Hindlimb muscle (tissue), 1 donor: ENCODE measurements around the gene EFHC1. TPM values are rescaled to one million over a fixed set of nuclear protein-coding genes. Genes with fewer than 3 reads are reported as not detected.
"Not testable (repeated sequence)": the region's sequence is repeated elsewhere in the genome, so short reads cannot be mapped to it uniquely, and the experiment has no call there.

ENCODE experiments used
- DNase-seq: peaks from one replicate; pipeline ENCODE4 v3.0.0-alpha.2; 2013
- polyA plus RNA-seq: library from polyadenylated mRNA; unstranded; fragments of 120-200 nt; gene quantifications from one replicate; pipeline ENCODE4 v1.2.1, GENCODE V29; 2013; ENCODE audit not compliant: insufficient read length

EFHC1 gene
- polyA plus RNA-seq, 1 donor = 18.5 TPM

DNA sequence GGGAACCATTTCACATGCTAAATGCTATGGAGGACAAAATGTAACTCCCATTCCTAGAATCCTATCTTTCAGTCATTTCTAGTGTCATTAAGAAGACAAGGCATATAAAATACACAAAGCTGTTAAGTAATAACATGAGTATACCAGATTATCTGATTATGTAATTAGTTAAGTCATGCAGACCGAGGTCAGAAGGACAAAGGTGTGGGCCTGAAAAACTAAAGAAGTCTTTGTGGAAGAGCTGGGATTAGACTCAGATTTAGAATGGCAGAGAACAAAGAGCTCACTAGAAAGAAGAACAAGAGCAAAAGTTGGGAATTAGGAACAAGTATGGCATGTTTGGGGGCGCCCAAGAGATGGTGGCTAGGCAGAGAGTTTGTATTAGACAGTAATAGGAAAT, 37.0 kb downstream of the EFHC1 start:
- DNase-seq = no peak

GRCh38 chr6:52461194-52461593, 41.1 kb downstream of the EFHC1 start:
- DNase-seq = not testable (repeated sequence)

- DNase-seq = no peak
Measured at GRCh38 chr6:52474173-52474572, 54.0 kb downstream of the EFHC1 start.

DNA sequence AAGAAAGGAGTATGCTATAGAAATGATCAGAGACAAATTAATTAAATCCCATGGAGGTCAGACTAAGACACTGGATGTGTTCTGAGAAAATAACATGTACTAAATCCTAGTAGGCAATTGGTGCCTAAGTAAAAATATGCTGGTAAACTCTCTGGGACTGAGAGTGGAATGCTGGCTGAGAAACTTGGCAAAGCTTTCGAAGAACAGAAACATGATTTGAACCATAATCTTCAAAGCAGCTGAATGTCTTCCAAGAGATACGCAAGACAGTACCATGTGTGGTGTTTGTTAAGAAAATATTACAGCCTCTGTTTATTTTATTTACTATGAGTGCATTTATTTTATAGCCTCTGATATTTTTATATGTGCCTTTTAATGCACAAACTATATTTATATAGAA, 55.2 kb downstream of the EFHC1 start:
- DNase-seq = no peak

DNA sequence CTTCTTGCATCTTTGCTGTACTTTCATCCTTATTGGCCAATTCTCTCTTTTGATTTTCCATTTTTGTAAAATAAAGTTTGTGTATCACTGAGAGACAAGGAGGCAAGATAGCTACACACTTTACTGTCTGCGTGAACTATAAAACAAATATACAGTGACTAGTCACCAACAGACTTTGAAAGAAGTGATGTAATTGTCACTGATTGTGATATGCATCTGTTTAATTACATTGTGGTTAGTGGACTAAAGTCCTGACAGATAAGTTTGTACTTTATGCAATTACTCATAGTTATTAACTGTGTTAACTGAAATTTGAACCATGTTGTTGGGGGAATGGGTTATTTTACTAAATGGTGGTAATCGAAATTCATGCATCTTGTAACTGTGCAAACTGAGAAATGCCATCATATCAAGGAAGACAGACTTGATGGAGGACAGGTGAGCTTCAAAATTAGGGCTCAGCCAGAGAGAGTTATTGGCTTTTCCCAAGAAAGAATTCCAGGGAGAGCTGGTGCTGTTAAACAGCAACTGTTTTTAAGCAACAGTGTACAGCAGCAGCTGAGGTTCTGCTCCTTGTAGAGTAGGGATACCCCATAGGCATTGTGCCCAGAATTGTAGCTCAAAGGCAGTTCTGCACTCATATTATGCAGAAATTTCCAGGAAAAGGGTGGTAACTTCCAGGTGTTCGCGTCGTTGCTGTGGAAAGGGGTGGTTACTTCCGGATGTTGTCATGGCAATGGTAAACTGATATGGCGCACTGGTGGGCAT, 62.9 kb downstream of the EFHC1 start:
- no peak for DNase-seq

DNA sequence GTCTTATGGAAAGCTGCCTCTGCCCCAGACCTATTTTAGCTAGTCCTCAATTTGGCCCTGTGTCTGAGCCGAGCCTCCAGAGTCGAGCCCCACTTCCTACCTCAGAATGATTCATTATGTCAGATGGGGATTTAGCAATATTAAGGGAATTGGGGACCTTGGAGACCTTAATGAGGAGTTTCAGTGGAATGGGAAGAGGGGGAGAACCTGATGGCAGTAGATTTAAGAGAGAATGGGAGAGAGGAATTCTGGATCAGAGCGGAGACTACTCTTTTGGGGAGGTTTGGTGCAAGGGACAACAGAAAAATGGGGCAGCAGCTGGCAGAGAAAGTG, 63.5 kb downstream of the EFHC1 start:
- DNase-seq = no peak

- DNase-seq = no peak
Measured at GRCh38 chr6:52489881-52490280, 69.7 kb downstream of the EFHC1 start.

DNA sequence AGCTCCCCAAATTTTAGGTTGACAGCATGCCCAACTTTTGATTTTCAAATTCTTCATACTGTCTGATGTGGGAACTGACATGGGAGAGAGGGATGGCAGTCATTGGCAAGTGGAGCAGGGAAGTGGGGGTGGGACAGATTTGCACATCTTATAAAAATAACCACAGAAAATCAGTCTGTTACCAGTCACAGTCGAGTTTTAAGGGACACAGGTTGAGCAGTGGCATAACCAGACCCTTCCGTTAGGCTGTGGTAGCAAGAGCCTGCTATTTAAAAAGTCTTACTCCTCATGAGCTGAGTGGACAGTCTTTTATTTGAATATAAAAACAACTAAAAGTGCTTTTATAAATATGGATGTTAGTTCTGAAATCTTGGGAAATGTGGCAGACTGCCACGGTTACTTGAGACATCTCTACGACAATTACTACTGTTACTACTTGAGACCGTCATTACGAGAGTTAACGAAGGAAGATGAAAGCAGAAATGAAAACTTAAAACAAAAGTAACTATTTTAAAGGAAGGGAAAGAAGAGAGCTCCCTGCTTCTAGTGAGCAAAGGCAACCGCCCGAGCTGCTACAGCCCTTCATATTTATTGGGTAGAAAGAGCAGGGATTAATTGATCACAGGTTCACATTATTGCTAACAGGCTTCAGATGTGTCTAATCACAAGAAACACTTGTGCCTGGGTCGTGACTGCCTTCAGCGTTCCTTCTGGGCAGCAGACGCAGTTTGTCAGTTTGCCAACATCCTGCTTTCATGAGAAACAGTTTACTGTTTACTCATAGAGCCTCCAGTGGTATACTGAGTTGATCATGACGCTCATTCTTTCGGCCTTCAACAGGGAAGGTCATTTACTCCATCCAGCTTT, 71.3 kb downstream of the EFHC1 start:
- DNase-seq = no peak

GRCh38 chr6:52493669-52494068, 73.5 kb downstream of the EFHC1 start:
- no peak for DNase-seq

DNA sequence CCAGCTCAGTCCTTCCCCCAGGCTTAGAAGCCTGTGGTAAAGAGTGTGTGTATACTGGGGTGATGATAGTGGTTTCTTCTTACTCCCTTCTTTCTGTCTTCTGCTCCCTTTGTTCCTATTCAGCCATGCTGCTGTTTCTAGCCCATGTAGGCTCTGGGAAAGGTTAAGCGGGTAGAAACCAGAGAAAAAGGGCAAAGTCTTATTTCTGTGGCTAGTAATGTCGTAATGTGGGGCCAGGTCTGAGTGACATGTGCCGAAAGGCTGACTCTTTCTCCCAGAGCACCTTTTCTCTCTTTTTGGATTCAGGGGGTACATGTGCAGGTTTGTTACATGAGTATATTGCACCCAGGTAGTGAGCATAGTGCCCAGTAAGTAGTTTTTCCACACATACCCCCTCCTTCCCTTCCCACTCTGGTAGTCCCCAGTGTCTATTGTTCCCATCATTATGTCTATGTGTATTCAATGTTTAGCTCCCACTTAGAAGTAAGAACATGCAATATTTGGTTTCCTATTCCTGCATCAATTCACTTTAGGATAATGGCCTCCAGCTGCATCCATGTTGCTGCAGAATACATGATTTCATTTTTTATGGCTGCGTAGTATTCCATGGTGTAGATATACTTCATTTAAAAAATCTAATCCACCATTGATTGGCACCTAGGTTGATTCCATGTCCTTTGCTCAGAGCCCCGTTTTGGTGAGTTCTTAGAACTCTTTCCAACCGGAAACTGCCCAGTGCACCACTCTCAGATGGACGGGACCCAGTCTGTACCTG, 74.3 kb downstream of the EFHC1 start:
- DNase-seq = no peak

DNA sequence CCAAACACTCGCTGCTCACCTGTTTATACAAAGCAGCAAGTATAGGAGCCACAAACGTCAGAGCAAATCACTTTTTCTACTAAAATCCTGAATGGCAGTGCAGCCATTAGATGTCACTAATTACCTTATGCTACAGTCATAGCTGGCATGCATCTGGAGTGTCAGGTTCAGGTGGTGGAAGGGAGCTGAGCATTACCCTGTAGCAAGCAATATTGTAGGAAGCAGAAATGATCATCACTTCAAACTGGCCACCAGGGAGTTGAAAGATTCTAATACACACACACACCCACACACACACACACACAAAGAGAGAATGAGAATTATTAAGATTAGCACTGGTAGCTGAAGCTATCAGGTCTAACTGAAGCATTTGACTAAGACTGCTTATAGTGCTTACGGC, 75.8 kb downstream of the EFHC1 start:
- no peak for DNase-seq

DNA sequence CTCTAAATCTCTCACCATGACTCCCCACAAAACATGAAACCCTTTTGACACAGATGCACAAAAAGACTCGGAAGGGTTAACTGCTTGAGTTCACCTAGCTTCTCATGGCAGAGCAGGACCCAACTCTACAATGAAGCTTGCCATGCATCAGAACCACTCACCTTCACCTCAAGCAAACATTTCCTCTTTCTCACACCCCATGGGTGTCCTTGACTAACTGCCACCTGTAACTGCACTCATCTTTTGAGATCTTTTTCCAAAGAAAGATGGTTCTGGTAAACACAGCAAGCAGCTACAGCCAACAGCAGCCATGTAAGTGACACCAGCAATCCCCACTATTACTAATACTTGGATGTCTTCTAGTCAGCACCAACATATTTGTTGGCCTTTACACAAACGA, 76.5 kb downstream of the EFHC1 start:
- no peak for DNase-seq

DNA sequence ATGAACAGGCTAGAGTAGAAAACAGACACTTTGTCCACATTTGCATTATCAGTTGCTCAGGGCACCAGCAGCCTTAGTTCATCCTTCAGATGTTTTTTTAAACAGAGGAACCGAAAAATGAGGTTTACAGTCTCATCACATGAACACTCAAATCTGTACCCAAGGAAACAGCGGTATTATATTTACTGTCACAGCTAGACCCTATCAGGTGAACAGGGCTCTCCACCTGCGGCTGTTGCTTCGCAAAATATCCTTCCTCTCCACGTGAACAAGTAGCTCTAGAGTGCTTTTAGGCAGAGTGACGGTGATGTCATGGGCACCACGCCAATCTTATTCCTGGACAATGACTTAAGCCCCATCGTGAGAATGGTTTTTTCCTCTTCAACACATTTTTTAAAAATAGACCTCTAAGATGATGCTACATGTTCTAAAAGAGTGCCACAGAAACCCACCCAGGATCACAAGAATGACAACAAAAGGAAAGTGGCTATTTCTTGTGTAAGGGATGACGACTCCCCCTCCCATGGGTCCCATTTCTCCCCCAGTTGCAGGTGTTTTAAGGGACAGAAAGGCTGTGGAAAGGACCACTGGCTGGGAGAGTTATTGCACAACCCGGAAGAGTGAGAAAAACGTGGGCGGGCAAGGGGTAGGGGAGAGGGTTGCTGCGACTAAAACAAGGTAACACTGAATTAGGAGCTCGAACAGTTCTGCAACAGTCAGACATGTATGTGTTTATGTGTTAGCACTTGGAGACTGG, 77.7 kb downstream of the EFHC1 start:
- DNase-seq = no peak

GRCh38 chr6:52498538-52499017, 78.4 kb downstream of the EFHC1 start:
- DNase-seq = no peak

DNA sequence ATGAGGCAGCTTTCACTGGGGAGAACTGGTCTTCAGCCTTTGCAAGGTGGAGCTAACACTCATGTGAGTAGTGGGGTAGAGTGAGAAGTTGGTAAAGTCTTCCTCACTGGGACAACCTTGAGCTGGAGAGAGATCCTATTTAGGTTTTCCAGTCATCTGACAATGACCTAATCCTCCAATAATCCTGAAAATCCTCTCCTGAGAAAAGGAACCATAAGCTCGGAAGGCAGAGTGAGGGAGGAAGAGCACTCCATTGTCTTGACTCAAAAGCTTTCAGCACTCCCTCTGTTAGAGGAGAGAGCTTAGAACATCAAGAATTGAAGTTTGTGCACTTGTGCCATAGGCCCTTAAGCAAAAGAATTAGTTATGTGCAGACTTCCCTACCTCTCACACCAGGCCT, 78.9 kb downstream of the EFHC1 start:
- no peak for DNase-seq

DNA sequence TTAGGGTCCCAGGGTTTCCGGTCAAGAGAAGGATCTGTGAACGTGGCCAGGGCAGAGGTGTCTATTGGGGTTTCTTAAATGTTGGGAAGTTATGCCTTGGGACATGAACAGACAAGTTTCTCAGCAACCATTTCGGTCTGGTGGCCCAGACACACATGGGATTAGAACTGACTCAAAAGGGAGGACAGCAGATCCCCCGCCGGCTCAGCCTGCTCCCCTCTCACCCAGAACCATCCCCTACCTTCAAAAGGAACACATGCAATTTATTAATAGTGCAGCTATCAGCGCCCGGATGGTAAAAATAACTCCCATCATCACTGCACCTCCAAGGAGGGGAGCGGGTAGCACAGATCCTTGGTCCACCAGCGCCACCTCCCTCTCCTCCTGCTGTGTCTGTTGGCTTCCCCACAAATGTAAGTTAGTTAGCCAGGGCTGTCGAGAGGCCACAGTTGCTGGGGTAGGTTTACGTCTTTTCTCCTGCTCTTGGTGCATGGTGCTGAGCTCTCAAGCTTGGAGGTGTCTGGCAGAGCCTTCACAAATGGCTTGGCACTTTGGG, 79.6 kb downstream of the EFHC1 start:
- DNase-seq = no peak

GRCh38 chr6:52500238-52501129, 80.3 kb downstream of the EFHC1 start:
- no peak for DNase-seq

DNA sequence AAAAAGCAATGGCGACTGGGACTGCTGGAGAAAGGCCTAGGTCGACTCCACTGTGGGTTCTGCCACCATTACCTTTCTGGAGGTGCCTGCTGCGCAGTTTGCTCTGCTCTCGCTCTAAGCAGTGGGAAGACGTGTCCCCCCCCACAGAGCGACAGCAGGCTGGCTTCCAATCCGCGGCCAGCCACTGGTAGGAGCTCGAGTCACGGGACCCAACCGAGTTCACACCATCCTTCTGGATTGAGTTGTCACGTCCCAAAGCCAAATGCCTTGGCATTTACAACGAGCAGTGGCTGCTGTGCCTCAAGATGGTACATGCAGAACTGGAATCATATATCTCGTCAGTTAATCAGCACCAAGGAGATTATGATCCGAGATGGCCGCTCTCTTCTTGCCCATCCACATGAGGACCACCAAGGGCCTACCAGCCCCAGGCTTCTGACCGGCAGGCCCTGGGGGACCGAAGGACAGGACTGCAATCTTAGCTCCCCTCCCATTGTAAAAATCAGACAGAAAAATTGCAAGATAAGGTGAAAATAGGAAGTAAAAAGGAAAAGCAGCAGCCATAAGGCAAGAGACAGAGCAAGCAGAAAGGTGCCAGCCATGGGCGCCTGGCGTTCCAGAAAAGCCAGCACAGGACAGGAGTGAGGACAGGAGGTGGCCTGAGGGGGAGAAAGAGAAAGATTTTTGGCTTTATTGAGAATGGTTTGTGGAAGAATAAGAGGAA, 82.3 kb downstream of the EFHC1 start:
- DNase-seq = no peak

DNA sequence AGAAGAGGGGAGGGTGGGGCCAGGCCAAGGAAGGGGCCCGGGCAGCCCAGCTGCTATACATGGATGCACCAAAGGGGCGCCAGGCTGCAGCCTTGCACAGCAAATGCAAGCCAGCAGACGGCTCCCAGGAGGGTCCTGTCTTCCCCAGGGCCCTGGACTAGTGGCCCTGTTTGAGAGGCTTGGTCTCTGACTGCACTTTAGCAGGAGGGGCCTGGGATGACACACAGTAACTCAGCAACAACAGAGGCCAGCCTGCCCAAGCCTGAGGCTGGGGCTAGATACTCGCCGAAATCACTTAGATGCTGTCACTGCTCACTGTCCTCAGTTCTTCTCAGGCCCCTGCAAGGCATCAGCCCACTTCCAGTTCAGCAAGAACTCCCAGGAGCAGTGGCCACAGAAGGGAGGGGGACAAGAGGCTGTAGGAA, 83.2 kb downstream of the EFHC1 start:
- DNase-seq = no peak
